Ovary (tissue), 9 donors: ENCODE data around the gene MND1. TPM values are rescaled to one million over a fixed set of nuclear protein-coding genes. Genes with fewer than 3 reads are reported as not detected.

ENCODE experiments used
- DNase-seq, 5 donors: peaks; one replicate each; pipeline ENCODE4 v3.0.0-alpha.2; 2019 to 2020
- H3K27ac ChIP-seq, 2 donors: fragments of 200-600 bp; one replicate each; pipeline versions ENCODE4 v1.5.1 to v1.8.0; 2019 to 2022
- H3K27me3 ChIP-seq: fragments of 200-600 bp; one replicate; pipeline ENCODE4 v1.8.0; 2022
- H3K36me3 ChIP-seq: fragments of 200-600 bp; sonication (generic); one replicate; pipeline ENCODE4 v1.5.1; 2019
- H3K4me1 ChIP-seq: one replicate; pipeline ENCODE4 v1.8.1; 2013; ENCODE audit warnings: mild to moderate bottlenecking, moderate library complexity; ENCODE audit not compliant: insufficient read depth
- H3K4me3 ChIP-seq: fragments of 200-600 bp; sonication (generic); one replicate; pipeline ENCODE4 v1.5.1; 2017
- H3K9me3 ChIP-seq, 2 donors: fragments of 200-600 bp in 1 of 2; sonication (generic) in 1 of 2; one replicate each; pipeline versions ENCODE4 v1.5.1 to v1.8.1; 2013 to 2019; ENCODE audit warnings: mild to moderate bottlenecking in 1 of 2, moderate library complexity in 1 of 2
- CTCF ChIP-seq, 3 donors: fragments of 450-650 bp in 2 of 3; fragments of 200-600 bp in 1 of 3; IDR thresholded peaks; one replicate each; pipeline versions ENCODE4 v1.5.1 to v1.8.0; 2016 to 2022; ENCODE audit warnings: antibody characterized with exemption in 3 of 3, mild to moderate bottlenecking in 1 of 3
- EP300 ChIP-seq: sonication (generic); formaldehyde crosslinking; IDR thresholded peaks from one replicate; pipeline ENCODE4 v1.6.1; 2017; ENCODE audit warnings: antibody characterized with exemption
- POLR2A ChIP-seq: fragments of 450-650 bp; IDR thresholded peaks from one replicate; pipeline ENCODE4 v1.6.1; 2017; ENCODE audit warnings: antibody characterized with exemption, mild to moderate bottlenecking, moderate library complexity
- WGBS, 3 donors: extraction: QIAGEN DNeasy Blood & Tissue Kit in 1 of 3; methylation state at CpG; one replicate each; pipeline versions ENCODE4 v1.1.5 to v1.1.7; 2013 to 2017; 5-methylcytosine and 5-hydroxymethylcytosine counted together
- intact Hi-C, 4 donors: fragments of 100-400 bp; cut with DNase I; formaldehyde crosslinking; loops; one replicate each; pipeline versions ENCODE4 v1.11.0 to v1.15.1; 2022 to 2023
- polyA plus RNA-seq, 2 donors: library from polyadenylated mRNA; stranded (reverse); fragments of 200-250 nt in 1 of 2; fragments of 350-450 nt in 1 of 2; fragmentation: Illumina TruSeq in 1 of 2; extraction: RNeasy Lipid Tissue Mini Kit (QIAGEN cat#74804) in 1 of 2; gene quantifications; one replicate each; pipeline ENCODE4 v1.2.3, GENCODE V29; 2013 to 2014
- total RNA-seq, 7 donors: library from RNA; depleted of rRNA in 2 of 7; stranded (reverse); fragments of >200 nt in 2 of 7; fragmentation: NEBNext Ultra II Directional in 3 of 7; extraction: Animal tissue kit (Norgen Biotek cat#: 25700) in 3 of 7; gene quantifications; one replicate each; pipeline versions ENCODE4 v1.1.0 to v1.2.4, GENCODE V29; 2016 to 2023
- donor health status: DM: no; HTN: no; CAD: no; lungs with moderate emphysema.
- donor health status: DM: no; HTN: no; CAD: no.
- donor health status: Bipolar disorder and iron deficiency.
- donor health status: DM: yes; HTN: yes; CAD: no.
- donor health status: DM: no; HTN: no; CAD: no.
- donor health status: DM: yes; HTN: yes; CAD: no.

MND1 gene
- total and polyA plus RNA-seq, 9 donors: 0.28 to 3.7 (median 0.59) TPM; not detected in 4

- DNase-seq: no peak
- Histone ChIP-seq H3K4me1 (no peaks in the 10 kb centered on the region), H3K36me3 (no peaks in the 10 kb centered on the region), H3K27ac (no peak overlapping the region), H3K4me3 (no peak overlapping the region), H3K9me3 (no peaks in the 10 kb centered on the region), H3K27me3 (no peaks in the 10 kb centered on the region)
- 83 to 93% (median 91%) methylated on average over 6 of the region's 6 CpGs for WGBS, 3 donors
- TF ChIP-seq POLR2A (no peak), CTCF (IDR thresholded peaks at IDR 0.05) (no peak), EP300 (no peak)
- intact Hi-C loops: no loop called here
Measured at GRCh38 chr4:153371701-153372234, 27.3 kb downstream of the MND1 start.

GRCh38 chr4:153372967-153373562 is 28.6 kb downstream of the MND1 start:
- intact Hi-C loops: no loop called here
- 74 to 88% (median 79%) methylated on average over 1 of the region's 1 CpG for WGBS, 3 donors
- TF ChIP-seq POLR2A (no peak), CTCF (IDR thresholded peaks at IDR 0.05) (no peak), EP300 (no peak)
- DNase-seq: no peak
- H3K4me1 ChIP-seq: no peaks in the 10 kb centered on the region
- no peak overlapping the region for H3K4me3 ChIP-seq
- H3K36me3 ChIP-seq: no peaks in the 10 kb centered on the region
- no peak overlapping the region for H3K27ac ChIP-seq
- H3K9me3 ChIP-seq: no peaks in the 10 kb centered on the region
- no peaks in the 10 kb centered on the region for H3K27me3 ChIP-seq

- no peak overlapping the region for H3K4me3 ChIP-seq
- H3K27ac ChIP-seq: no peak overlapping the region
- no peaks in the 10 kb centered on the region for H3K9me3 ChIP-seq
- no peak for DNase-seq
- 46 to 58% (median 48%) methylated on average over 2 of the region's 2 CpGs for WGBS, 3 donors
- no peaks in the 10 kb centered on the region for H3K4me1 ChIP-seq
- no peak for TF ChIP-seq CTCF (IDR thresholded peaks at IDR 0.05)
- intact Hi-C loops: no loop called here
- no peaks in the 10 kb centered on the region for H3K36me3 ChIP-seq
- H3K27me3 ChIP-seq: no peaks in the 10 kb centered on the region
Measured at GRCh38 chr4:153374442-153374841, 30.0 kb downstream of the MND1 start.

GRCh38 chr4:153375303-153375702 is 30.8 kb downstream of the MND1 start:
- intact Hi-C loops: no loop called here
- Histone ChIP-seq H3K27ac (no peak overlapping the region), H3K9me3 (no peaks in the 10 kb centered on the region), H3K4me1 (no peaks in the 10 kb centered on the region), H3K36me3 (no peaks in the 10 kb centered on the region), H3K27me3 (no peaks in the 10 kb centered on the region), H3K4me3 (no peak overlapping the region)
- 95 to 97% (median 97%) methylated on average over 1 of the region's 1 CpG for WGBS, 3 donors
- DNase-seq: no peak
- TF ChIP-seq EP300: no peak

- H3K27ac ChIP-seq: no peak overlapping the region
- no peak overlapping the region for H3K4me3 ChIP-seq
- WGBS, 3 donors: 55 to 64% (median 59%) methylated on average over 4 of the region's 4 CpGs
- no peaks in the 10 kb centered on the region for H3K9me3 ChIP-seq
- intact Hi-C loops: no loop called here
- no peak for TF ChIP-seq EP300
- TF ChIP-seq POLR2A: no peak
- TF ChIP-seq CTCF (IDR thresholded peaks at IDR 0.05): no peak
- H3K36me3 ChIP-seq: no peaks in the 10 kb centered on the region
- no peaks in the 10 kb centered on the region for H3K4me1 ChIP-seq
- no peaks in the 10 kb centered on the region for H3K27me3 ChIP-seq
- DNase-seq: no peak
Measured at GRCh38 chr4:153383131-153383530, 38.6 kb downstream of the MND1 start.
